NCI-H748 (cell line): ENCODE measurements around the gene TTLL5.

Experiments
- DNase-seq: peaks from one replicate; lab custom pipeline; 2025; ENCODE audit not compliant: unreplicated experiment; lab: John Stamatoyannopoulos, UW

Gene TTLL5

DNA sequence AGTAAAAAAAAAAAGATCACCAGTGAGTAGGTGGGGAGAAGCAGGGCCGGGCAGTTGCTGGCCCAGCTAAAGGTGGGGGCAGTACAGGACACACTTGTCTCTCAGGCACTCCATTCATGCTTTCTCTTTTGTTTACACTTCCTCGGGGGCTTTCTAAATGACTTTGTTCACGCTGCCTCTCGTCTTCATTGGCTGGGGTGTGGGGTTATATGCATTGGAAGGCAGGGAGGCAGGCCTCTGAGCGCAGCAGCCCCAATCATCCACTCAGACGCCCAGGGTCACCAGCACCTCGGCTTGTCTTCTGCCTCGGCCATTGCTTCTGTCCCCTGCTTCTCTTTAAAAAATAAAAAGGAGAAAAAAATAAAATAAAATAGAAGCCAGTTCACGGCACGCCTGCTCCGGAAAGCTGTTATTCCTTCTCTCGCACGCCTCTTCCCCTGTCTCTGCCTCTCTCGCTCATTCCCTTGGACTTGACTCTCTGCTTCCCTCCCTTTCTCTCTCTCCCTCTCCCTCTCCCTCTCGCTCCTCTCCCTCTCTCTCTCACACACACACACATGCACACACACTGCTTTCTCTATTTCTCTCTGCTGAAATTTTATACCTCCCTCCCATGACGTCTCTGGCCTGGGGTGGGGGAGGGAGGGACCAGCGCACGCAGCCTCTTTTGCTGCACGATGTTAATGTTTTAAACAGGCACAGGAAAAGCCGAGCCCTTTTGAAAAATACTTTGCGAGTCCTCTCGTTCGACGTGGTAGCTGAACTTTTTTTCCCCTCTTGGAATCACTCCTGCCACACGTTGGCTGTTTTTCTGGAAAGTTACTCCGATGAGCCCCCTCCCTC is 320.6 kb downstream of the TTLL5 start, which contains the start of gene TGFB3:
Gene TGFB3 (minus strand): TSS at position 570 of the 840 bp plus-strand sequence. CDS start 1,102 bp downstream, outside the sequence.
- DNase-seq = peak; percentile 85

DNA sequence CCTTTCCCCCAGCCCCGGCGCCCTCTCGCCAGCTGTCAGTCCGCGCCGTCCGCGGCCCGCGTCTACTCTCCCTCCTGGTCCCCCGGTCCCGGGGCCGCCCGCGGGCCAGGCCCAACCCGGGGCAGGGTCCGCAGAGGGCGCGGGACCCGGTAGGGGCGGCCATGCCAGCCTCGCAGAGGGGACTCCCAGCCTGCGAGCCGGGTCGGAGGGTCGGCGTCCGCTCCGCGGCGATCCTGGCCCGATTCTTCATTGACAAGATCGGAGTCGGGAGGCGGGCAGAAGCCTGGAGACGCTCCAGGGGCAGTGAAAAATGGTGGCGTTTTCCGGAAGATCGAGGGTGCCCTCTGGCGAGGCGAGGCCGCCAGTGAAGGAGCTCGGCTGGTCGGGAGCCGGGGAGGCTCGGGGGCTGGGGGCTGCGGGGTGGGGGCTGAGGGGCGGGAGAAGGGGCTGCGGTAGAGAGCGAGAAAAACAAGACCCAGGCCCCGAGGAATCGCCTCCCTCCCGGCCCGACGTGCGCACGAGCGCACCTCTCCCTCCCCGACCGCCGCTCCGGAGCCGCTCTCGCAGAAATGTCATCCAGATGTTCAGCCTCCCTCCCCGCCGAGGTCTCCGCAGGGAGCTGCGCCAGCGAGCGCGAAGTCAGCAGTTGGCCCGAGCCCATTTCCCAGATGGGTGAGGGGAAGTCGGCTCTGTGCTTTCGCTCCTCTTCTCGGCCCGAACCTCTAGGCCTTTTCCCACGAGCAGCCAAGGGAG is 321.4 kb downstream of the TTLL5 start:
- DNase-seq = peak; percentile 84

DNA sequence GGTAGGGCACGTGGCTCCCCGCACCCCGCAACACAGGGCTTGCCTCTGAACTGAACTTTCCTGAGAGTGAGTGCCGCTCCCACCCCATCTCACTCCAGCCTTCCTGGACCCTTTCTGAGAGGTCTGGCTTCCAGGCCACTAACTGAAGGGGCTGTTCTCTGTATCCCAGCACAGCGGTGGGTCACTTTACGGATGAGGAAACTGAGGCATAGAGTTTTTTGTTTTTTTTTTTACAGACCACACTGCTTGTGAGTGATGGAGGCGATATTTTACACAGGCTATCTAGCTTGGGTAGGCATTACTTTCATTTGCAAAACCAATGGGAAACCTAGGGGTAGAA is 321.9 kb downstream of the TTLL5 start:
- DNase-seq = no peak

DNA sequence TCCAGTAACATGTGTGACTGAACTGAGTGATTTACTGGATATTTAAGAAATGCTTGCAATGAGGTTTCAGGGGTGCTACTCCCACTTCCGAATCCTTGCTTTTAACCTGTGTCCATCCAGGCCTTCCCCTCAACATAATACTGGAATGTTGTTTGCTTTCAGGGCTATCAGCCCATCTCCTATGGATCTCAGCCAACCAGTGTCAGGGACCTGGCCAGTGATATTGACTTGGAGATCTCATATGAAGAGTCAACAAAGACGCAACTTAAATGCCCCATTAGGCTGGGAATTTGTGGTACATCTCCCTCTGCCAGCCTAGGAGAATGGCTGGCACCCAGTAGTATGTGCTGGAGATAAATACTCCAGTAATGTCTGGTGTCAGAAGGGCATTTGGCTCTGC is 323.6 kb downstream of the TTLL5 start:
- DNase-seq = no peak

DNA sequence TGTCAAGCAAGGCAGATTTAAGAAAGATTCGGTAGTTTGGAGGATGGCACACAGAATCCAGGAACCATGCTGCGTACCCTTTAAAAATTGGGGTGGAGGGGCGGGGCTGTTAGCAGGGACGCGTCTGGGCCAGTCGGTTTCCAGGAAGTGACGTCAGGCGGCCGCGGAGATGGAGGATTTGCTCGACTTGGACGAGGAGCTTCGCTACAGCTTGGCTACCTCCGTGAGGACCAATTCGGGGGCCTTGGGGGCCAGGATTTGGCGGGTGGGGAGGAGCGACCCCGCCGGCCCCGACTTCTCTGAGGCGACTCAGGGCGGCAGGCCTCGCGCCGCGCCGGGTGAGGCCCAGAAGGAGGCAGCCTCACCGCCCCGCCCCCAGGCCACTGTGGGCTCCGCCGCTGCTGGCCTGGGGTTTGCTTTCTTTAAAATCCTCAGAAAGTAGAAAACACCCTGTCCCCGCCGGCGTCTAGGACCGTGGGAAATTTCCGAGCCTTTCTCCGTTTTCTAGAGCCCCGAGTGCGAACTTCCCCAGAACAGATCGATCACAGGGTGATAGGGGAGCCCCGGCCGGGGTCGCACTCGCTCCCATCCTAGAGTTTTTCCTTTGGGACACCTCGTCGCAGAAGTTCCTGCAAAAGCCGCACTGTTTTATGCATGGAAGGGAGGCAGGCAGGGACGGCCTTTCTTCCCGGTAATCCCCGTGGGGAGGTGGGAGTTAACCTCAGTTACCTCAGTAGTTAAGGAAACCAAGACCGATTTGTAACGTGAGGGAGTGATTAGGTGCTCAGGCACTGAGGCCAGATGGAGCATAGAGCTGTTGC is 324.8 kb downstream of the TTLL5 start, which contains the start of gene IFT43:
Gene IFT43 (plus strand): TSS at position 146 of the 821 bp plus-strand sequence. CDS start 24 bp downstream, at position 170.
- DNase-seq = peak; percentile 86

DNA sequence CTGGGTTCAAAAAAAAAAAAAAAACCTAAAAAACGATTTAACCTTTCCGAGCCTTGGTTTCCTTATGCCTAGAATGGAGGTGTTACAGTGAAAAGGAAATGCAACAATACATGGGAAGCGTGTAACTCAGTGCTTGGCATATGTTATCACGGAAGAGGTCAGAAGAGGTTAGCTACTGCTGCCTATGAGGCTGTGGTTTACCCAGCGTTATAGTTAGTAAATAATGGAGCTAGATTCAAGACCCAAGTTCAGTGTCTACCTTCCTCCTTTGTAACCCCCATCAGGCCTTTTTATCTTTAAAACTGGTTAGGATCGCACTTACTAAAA is 325.4 kb downstream of the TTLL5 start:
- peak; percentile 34 for DNase-seq

DNA sequence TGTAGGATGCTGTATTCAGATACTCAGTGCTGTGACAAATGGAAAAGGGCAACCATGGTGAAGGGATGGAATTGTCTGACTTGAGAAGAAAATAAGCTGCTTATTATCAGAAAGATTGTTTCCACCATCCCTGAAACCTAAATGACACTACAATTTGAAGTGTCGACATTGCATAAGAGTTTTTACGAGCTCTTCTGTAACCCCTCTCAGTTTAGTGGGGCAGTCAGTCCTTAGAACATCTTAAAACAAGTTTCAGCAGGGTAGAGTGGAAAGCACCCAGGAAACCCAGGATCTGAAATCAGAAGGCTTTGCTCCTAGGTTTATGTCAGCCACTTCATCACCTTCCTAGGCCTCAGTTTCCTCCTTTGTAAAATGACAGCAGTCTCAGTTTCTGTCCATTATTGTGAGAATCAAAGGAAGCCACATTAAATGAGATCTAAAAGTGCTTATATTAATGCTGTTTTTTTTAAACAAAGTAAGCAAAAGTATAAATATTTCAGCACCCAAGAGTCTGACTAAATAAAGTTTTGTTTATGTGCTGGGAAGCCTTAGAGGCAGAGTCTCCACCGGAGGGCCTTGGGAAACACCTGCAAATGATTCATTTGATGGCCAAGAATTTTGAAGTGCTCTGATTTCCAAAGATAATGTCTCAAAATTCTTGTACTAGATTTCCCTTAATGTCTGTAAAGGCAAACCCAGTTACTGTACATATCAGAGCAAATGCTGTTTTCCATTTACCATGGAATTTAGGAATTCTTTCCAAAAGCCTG is 326.3 kb downstream of the TTLL5 start:
- no peak for DNase-seq

DNA sequence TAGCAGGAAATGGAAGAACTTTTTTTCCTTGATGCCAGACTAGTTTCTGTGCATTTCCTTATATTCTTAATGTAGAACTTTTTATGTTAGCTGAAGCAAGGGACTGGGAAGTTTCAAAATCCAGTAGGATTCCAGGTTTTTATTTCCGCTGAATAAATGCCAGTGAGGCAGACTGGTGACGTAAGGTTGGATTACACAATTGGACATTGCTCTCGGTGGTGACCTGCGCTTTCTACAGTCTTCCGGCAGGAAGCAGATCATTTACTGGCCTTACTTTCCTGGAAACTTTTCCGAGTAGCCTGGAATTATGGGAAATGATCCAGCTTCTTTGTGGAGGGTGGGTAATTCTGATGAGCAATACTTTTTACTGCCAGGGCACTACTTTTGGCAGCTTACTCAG is 328.1 kb downstream of the TTLL5 start:
- DNase-seq = no peak

DNA sequence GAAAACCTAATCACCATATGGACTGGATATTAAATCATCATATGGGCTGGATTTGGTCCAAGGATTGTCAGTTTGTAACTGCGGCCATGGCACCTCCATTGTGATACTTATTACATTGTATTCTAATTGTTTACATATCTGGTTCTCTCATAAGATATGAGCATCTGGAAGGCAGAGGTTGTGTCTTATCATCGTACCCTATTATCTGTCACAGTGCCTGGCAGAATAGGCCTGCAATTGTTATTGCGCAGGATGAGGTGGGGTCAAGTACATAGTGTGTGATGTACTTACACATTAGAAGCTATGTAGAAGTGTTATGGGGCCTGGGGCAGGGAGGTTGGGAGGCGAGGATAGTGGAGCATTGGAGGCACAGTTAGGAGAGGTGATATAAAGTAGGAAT is 329.3 kb downstream of the TTLL5 start:
- DNase-seq = no peak

DNA sequence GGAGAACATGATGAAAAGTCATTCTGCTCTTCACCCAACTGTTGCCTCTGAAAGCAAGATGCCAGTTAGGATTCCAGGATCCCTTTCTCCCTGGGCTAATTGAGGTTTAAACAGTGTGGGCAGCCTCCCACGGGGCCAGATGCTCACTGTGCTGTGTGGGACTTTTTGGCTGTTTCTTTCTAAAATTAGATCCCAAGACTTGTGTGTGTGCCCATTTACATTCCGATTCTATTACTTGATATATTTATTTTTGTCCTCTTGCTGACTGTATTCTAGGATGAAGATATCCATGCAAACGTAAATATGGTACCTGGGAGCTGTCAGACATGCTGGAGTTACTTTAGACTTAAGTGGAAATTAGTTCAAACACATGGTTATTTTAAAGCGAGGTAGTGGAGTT is 330.7 kb downstream of the TTLL5 start:
- no peak for DNase-seq

DNA sequence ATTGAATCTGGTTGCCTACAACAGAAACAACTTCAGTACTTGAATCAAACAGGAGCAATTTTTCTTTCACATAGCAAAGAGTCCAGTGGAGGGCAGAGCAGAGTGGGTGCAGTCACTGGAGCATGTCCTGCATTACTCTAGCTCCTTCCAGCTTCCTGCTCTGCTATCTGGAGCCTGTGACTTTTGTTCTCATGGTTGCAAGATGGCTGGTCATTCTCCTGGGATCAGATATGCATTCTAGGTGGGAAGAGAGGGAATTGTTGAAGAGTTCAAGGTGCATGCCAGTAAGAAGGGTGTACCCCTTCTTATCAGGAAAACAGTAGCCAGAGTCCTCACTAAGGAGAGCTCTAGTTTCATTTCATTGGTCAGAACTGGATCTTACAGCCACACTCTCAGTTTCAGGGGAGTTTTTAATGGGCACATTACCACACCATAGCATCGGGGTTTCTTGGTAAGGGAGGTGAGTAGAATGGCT is 332.6 kb downstream of the TTLL5 start:
- no peak for DNase-seq

DNA sequence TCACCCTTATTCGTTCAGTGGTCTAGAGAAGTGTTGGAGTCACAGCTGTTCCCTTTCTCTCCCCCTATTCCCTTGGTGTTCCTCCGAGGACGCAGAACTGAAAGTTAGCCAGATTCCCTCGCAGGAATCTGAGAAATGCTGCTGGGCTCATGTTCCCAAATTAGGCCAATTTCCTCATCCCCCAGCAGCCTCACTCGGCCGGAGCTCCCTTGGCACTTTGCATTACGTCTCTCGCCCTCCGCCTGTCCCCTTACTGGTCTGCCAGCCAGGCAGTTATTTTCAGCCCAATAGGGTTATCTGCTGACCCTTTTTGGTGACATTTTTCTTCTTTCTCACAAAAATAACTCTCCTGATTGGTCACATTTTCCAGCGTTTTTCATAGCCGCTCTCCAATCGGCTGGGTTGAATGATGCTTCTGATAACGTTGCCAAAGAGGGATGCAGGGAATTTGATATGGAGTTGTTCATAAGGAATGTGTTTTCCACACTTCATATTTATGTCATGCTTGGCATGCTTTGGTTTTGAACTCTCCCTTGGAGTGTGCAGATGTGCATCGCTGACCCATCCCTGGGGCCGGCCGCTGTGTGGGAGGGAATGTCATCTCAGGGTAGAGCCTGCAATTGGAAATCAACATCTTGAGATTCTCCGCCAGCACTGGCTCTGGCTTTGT is 334.5 kb downstream of the TTLL5 start:
- no peak for DNase-seq

DNA sequence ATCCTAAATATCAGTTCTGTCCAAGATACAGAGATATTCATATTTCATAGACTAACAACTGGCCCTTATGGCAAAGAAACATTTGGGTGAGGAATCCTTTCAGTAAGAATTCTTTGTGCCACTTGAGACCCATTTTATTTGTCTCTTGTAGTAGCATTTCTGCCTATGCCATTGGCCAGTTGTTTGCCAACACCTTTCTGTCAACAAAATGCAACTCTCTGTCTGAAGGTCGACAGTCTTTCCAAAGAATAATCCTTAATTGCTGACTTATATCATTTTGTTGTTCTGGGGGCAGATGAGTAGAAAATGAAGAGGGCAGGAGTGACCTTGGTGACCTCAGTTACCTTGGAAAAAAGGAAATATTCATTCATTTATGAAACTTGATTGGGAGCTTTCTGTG is 335.4 kb downstream of the TTLL5 start:
- no peak for DNase-seq

DNA sequence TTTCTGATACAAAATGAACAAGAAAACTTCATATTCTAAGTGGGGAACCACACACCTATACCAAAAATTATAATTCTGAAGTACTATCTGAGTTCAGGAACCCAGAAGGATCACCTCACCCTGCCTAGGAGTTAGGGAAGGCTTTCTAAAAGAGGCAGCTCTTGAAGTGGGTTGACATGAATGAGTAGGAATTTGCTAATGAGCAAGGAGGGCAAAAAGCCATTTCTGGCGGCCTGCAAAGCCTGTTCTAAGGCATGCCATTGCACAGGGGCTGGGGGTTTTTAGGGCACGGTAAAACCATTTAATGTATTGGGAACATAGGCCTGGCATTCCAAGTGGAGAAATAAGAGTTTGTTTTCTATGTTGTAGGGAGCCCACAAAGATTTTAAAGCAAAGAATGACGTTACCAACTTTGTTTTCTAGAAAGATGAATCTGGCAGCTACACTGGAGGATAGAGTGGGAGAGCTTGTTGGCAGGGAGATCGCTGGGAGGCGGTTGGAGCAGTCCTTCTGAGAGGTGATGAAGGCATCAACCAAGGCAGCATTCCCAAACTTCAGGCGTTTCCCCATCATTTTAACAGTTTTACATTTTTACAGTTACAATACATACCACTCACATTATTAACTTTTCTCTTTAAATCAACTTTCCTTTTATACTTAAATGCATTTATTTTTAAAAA is 338.6 kb downstream of the TTLL5 start:
- no peak for DNase-seq

DNA sequence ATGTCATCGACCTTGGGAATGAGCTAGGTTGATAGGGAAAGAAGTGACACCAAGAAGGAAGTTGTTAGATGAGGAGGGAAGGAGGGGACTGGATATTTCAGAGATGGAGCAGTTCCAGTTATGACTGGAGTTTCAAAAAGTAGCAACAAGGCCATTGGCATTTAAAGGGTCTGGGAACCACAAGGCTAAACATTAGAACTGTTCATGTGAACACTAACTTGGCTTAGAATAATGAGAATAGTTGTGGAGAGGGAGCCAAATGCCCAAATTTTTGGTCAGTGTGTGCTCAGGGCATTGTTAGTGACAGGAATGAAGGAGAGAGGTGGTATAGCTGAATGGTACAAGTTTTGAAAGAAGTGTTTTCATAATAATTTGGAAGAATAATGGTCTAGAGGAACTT is 341.3 kb downstream of the TTLL5 start:
- no peak for DNase-seq
